DMS114 treated with DMSO at 0.1 percent for 48 hours (cell line): ENCODE data around the gene YJU2.
"Not testable (repeated sequence)": the region's sequence is repeated elsewhere in the genome, so short reads cannot be mapped to it uniquely, and the experiment has no call there.

Experiments used
- DNase-seq: peaks from one replicate; lab custom pipeline; 2025; ENCODE audit not compliant: unreplicated experiment; lab: John Stamatoyannopoulos, UW

Gene YJU2

GRCh38 chr19:4246767-4247593 lies at the start of gene YJU2:
Gene YJU2 (plus strand): TSS chr19:4247080. CDS start chr19:4247147, 67 bp downstream.
- DNase-seq = peak; percentile 92

GRCh38 chr19:4197228-4197624 lies 49.7 kb upstream of the YJU2 start:
- DNase-seq = no peak

GRCh38 chr19:4197625-4198466 lies 49.0 kb upstream of the YJU2 start:
- no peak for DNase-seq

GRCh38 chr19:4198467-4199126 lies 48.3 kb upstream of the YJU2 start:
- no peak for DNase-seq

- no peak for DNase-seq
These were observed 47.1 kb upstream of the YJU2 start for GRCh38 chr19:4199699-4200293.

GRCh38 chr19:4200940-4201542 lies 45.8 kb upstream of the YJU2 start:
- DNase-seq = no peak

- DNase-seq = no peak
These were observed 45.1 kb upstream of the YJU2 start for GRCh38 chr19:4201798-4202197.

GRCh38 chr19:4206818-4207484 lies 39.9 kb upstream of the YJU2 start:
- DNase-seq = no peak

- no peak for DNase-seq
These were observed 38.3 kb upstream of the YJU2 start for GRCh38 chr19:4208385-4209094.

- no peak for DNase-seq
These were observed 36.6 kb upstream of the YJU2 start for GRCh38 chr19:4210166-4210731.

- DNase-seq = no peak
These were observed 33.8 kb upstream of the YJU2 start for GRCh38 chr19:4213116-4213515.

- DNase-seq = no peak
These were observed 31.1 kb upstream of the YJU2 start for GRCh38 chr19:4215807-4216206.

- DNase-seq = no peak
These were observed 30.0 kb upstream of the YJU2 start for GRCh38 chr19:4216846-4217245.

- no peak for DNase-seq
These were observed 29.2 kb upstream of the YJU2 start for GRCh38 chr19:4217429-4218264.

GRCh38 chr19:4218523-4218922 lies 28.4 kb upstream of the YJU2 start:
- DNase-seq = not testable (repeated sequence)

- no peak for DNase-seq
These were observed 26.7 kb upstream of the YJU2 start for GRCh38 chr19:4220188-4220587.

GRCh38 chr19:4224470-4224869 lies 22.4 kb upstream of the YJU2 start:
- no peak for DNase-seq

- no peak for DNase-seq
These were observed 21.0 kb upstream of the YJU2 start for GRCh38 chr19:4225885-4226284.
